NCI-H774 (cell line): Measurements from ENCODE around the gene NDUFS5.
"Not testable (repeated sequence)": the region's sequence is repeated elsewhere in the genome, so short reads cannot be mapped to it uniquely, and the experiment has no call there.

Experiments used
- DNase-seq: peaks from one replicate; lab custom pipeline; 2025; lab: John Stamatoyannopoulos, UW

Gene NDUFS5

DNA sequence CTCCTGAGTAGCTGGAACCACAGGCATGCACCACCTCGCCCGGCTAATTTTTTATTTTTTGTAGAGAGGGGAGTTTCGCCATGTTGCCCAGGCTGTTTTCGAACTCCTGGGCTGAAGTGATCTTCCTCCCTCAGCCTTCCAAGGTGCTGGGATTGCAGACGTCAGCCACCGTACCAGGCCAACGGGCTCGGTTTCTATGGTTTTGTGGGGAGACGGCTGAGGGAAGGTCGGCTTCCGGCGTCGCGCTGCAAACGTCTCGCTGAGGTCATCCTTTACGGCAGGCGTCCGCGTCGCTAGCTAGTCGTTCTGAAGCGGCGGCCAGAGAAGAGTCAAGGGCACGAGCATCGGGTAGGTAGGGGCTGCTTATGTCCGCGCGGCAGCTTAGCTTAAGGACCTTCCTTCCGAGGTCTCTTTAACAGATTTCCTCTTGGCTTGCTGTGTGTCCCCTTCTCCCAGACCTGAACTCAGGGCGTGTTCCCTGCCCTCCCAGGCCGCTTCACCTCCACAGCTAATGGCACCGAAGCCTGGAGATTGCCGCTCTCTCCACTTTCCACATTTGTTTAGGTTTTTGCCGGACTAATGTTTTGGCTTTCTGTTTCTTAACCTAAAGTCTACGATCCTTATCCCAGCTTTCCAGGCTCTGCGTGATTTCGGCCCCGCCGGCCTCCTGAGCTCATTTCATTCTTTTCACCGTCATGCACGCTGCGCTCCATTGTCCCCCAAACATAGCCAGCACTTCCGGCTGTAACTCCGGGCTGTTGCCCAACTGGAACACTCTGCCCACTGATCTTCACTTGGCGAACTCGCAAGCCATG lies at the start of gene NDUFS5:
NDUFS5 (plus strand) TSS at position 300 of the 815 bp plus-strand sequence. CDS start 2,375 bp downstream, outside the sequence.
- DNase-seq: peak; percentile 96

DNA sequence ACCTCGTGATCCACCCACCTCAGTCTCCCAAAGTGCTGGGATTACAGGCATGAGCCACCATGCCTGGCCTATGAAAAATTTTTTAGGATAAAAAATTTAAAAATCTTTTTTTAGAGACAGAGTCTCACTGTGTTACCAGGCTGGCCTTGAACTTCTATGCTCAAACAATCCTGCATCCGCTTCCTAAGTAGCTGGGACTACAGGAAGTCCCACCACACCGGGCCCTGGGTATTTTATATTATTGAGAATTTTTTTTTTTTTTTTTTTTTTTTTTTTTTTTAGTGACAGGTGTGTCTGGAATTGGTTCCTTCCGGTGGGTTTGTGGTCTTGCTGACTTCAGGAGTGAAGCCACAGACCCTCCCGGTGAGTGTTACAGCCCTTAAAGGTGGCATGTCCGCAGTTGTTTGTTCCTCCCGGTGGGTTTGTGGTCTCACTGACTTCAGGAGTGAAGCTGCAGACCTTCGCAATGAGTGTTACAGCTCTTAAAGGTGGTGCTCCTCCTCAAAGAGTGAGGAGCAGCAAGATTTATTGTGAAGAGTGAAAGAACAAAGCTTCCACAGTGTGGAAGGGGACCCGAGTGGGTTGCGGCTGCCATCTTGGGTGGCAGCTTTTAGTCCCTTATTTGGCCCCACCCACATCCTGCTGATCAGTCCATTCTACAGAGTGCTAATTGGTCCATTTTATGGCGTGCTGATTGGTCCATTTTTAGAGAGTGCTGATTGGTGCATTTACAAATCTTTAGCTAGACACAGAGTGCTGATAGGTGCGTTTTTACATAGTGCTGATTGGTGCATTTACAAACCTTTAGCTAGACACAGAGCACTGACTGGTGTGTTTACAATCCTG lies 48.5 kb upstream of the NDUFS5 start:
- not testable (repeated sequence) for DNase-seq

DNA sequence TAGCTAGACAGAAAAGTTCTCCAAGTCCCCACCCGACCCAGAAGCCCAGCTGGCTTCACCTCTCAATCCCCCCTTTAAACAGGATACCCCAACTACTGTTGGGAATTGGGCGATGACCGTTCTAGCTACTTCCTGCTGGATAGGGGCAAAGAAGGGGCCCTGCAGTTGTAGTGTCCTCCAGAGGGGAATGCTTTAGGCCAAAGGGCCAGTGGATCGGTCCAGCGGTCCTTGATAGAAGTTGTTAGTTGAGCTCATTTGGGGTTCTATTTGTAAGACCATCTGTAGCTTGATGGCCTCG lies 48.0 kb upstream of the NDUFS5 start:
- DNase-seq: not testable (repeated sequence)

DNA sequence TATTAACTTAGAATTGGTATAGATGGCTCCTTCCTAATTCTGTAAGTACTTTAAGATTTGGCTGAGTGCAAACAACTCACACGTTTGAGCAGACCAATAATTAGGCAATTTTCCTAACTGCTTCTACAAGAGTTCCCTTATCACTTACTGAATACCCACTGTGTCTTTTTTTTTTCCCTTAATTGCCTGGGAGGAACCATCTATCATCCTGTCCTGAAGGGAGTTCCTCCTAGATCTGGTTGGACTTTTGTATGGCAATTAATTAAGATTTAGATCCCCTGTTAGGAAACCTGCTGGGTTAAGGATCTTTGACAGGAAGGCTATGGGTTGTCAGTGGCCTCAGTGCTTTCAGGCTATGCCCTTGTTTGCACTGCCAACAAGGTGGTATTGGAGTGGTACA lies 46.8 kb upstream of the NDUFS5 start:
- DNase-seq: not testable (repeated sequence)

DNA sequence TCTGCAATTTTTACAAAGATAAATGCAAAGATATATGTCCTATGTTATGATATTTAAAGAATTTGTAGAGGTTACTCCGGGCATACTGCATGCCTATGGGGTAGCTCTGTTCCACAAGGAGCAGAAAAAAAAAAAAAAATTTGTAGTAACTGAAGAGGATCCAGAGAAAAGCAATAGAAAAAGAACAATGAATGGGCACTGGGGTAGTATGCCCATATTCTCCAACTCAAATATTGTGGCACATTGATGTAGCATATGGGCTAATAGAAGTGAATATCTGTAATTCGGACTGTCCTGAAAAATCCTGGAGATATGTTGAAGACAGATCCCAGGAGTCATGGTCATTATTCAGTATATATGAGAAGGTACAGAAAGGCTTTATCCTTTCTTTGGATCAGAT lies 36.2 kb upstream of the NDUFS5 start:
- no peak for DNase-seq

DNA sequence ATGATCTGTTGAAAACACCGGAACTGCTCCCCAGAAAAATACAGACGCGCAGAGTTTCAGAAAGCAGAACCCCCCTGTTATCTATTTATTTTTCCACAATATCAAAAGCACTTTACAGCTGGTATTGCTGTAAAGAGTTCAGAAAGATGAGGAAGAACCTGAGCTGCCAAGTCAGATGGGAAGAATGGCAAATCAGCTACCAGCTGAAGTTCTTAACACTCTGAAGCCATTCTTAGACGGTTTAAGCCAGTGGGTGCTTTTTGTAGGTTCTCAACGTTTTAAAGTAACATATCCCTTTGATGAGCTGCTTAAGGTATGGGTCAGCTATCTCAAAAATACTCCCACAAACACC lies 35.8 kb upstream of the NDUFS5 start:
- DNase-seq: no peak

DNA sequence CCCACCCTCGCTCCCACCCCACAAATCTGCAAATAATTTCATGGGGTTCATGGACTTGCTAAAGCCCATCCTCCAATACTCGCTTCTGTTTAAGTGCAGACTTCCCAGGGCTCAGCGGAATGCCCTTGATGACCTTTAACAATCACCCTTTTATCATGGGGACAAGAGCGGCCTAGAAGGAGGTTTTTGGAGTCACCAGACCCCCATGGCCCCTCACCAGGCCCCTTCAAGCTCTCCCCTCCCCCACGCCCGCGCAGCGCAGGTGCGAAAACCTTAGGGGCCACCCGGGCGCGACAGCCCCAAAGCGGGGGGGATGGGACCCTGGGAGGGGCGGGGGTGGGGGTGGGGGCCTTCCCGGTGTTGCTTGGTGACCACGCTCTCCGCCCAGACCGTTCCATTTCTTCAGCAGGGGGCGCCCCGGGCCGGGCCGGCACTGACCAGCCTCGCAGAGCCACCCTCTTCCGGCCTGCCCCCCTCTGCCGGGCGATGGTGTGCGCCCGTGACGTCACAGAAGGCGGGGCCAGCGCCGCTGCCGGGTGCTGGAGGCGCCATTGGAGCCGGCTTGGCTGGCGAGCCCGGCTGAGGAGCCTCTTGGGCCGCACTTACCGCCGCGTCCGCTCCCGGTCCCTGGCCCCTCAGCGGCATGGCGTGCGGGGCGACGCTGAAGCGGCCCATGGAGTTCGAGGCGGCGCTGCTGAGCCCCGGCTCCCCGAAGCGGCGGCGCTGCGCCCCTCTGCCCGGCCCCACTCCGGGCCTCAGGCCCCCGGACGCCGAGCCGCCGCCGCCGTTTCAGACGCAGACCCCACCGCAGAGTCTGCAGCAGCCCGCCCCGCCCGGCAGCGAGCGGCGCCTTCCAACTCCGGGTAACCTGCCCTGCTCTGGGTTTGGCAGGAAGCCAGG lies 35.2 kb upstream of the NDUFS5 start, which contains the start of gene AKIRIN1:
AKIRIN1 (plus strand) TSS at position 539 of the 900 bp plus-strand sequence; CDS start at position 644, 105 bp downstream.
- DNase-seq: peak; percentile 99

DNA sequence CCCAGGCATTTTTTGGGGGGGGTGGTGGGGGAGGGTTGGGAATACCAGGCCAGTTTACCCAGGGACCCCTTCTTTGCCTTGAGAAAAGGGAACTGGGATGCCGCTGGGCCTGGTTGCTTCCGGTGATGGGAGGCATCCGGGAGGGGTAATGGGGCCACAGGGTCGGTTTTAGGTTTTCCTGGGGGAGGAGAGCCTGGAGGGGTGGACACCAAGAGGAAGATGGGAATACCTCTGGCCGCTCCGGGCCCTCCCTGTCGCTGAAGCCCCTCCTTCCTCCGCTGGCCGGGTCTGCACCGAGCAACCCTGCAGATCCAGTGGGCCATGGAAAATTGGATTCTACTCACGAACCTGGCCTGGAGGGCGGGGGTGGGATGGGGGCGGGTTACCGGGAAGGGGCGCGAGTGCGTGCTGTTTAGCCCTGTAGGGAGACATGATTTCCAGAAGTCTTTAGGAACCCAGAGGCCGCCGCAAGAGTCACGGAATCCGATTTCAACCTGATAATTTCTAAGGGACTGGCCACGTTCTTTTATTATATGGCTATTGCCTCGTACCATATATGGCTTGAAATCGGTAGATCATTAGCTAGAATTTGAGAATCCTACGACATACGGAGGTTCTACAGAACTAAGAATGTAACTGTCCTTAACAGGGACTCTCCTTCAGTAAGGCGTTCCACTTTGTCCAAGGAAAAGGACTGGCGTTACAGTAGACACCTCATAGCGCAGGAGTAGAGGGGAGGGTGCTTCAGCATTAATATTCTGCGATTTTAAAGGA lies 34.3 kb upstream of the NDUFS5 start:
- DNase-seq: no peak

DNA sequence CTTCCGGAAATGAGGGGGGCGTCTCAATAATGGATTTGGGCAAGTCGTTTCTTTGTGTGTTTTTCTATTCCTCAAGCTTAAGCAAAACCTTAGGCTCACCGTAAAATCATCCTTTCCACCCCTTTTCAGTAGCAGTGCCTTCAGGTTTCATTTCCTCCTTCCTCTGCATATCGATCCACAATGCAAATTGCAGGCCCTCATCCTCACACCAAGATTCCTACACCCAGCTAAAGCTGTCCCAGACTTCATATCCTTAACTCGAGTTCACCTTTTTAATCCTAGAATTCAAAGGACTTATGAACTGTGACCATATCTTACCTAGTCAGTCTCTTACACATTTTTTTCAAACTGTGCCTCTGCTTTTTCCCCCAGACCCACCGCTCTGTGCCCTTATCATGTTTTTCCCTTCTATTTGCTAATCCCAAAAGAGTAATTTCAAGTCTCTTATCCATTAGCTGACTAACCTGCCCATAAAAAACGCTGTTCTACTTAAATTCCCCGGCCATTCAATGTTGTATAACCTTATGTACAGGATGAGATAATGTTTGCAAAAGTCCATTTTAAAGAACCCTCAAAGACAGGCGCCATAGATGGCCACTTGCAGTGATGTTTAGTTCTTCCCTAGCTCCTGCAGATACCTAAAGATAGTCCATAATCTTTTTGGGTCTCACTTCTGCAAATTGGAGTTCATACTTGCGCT lies 33.6 kb upstream of the NDUFS5 start:
- DNase-seq: no peak

DNA sequence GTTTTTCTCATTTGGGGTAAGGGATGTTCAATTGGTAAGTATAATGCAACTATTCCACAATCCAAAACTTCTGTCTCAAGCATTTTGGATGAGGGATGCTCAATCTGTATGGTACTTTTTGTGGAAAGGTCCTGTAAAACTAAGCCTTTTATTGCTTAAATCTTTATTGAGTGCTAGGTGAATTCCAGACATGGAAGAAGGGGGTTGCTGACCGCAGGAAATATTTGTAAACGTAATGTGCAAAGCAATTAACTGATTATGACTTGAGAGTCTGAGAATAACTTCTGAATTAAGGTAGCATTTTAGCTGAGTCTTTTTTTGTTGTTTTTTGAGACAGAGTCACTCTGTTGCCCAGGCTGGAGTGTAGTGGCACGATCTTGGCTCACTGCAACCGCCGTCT lies 32.0 kb upstream of the NDUFS5 start:
- no peak for DNase-seq

DNA sequence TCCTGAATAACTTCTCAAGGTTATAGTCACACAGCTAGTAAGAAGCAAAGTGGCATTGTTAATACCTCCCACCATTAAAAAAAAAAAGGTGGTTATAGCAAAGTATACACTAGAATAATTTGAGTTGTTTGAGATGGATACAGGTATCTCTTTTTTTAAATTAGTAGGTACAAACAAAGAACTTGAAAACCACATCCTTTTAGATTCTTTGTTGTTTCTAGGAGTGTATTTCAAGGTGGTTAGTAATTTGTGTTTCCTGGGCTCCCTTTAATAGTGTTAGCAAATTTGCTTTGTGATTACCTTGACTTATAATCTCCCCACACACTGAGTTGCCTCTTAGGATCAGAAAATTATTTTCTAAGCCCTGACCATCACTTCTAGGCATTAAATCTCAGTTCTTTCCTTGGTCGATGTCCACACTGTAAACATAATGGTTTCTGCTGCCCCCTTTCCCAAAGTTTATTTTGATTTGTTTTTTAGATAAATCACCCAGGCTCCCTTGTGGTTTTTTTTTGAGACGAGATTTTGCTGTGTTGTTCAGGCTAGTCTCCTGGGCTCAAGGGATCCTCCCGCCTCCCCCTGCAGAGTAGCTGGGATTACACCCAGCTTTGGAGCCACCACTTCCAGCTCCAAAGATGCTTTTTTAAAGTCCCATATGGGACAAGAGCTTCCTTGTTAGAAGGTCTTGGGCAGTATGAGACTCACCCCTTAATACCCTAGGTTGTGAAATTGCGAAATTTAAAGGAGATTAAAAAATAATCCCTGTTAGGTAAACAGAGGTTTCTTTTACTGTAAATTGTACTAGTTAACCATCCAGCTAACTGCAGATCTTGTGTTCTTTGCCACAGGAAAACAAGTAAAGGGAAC lies 28.9 kb upstream of the NDUFS5 start:
- DNase-seq: no peak

DNA sequence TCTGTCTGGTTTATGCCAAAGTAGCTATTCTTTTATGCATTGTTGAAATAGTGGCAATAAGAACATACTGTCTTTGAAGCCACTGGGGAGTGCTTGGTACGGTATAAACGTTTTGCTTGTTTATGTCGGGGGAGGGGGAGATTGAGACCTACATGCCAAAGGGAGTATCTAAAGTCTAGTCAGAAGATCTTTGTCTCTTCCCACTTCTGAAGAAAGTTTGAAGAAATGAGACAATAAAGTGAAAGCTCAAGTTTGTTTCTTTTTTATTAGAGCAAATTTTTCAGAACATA lies 28.3 kb upstream of the NDUFS5 start:
- DNase-seq: no peak

DNA sequence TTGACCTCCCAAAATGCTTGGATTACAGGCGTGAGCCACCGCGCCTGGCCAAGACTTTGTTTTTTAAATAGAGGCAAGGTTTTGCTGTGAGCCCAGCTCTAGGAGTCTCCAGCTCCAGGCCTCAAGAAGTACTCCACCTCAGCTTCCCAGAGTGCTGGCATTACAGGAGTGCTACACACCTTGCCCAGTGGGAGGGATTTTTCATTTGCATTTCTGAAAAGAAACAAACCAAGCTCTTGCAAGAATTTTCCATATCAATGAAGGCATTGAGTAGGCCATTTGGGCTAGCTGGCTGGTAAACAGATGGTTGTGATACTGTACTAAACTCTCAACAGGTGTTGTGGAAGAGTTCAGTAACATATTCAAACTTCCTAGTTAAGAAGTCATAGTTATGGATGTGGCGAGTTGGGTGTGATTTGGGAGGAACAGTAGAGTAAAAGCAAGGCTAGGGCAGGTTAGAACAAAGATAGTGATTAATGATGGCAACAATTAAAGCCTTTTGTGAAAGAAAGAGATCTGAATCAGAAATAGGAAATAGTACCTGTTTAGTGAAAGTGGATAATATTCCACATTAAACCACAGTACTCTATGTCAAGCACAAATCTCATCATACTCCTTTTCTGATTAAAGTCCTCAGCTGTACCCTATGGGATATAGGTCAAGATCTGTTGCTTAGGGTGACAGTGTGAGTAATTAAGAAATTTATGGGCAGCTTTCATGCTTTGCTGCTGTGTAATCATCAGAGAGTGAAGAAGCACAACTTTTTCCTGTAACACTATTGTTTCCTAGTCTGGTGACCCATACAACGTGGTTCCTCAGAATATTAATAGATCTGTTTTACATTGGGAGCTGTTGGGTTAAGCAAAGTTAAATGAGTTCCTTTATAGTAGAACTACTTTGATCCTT lies 24.4 kb upstream of the NDUFS5 start:
- DNase-seq: no peak

DNA sequence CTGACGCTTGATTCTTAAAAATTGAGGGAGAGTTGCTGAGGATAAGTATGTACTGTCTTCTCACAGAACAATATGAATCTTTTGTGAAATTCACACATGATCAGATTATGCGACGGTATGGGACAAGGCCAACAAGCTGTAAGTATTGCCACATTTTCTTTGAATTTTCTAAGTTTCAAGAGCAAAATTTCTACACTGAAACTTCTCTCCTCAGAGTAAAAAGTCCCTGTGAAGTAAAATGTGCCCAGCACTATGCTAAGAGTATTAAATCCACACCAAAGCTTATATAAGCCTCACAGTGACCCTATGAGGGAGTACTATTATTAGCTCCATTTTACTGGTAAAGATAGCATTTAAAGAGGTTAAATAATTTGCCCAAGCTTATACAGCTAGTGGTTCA lies 22.9 kb upstream of the NDUFS5 start:
- DNase-seq: no peak

DNA sequence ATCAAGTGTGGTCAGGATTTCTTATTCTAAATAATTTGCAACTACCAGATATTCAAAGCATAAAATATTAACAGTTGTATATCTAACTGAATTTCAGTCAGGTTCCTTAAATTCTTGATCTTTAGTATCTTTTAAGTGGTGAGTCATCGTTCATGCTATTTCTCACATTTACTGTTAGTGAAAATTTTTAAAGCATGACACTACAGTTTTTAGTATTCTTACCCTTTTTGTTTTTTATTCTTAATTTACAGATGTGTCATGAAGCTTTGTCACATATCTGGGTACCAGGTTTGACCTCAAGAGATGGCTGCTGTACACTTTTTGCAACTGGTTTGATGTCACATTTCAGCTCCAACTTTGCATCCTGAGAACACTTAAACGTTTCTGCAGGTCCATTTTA lies 22.4 kb upstream of the NDUFS5 start:
- DNase-seq: no peak

DNA sequence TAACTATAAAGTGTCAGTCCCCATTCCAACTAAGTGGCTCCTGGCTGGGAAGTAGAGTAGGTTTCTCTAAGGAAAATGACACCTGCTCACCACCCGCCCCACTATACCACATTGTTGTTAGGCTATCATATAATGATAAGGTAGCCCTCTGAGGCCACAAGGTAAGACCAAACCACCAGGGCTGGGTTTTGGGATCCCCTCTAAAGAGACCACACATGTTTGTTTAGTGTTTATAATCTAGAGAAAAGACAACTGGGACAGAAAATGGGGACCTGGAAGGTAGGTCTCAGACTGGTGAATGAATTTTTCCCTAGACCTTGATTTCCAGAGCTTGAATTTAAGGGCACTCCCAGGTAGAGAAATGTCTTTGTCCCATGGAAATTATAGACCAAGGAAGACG lies 19.9 kb upstream of the NDUFS5 start:
- no peak for DNase-seq

DNA sequence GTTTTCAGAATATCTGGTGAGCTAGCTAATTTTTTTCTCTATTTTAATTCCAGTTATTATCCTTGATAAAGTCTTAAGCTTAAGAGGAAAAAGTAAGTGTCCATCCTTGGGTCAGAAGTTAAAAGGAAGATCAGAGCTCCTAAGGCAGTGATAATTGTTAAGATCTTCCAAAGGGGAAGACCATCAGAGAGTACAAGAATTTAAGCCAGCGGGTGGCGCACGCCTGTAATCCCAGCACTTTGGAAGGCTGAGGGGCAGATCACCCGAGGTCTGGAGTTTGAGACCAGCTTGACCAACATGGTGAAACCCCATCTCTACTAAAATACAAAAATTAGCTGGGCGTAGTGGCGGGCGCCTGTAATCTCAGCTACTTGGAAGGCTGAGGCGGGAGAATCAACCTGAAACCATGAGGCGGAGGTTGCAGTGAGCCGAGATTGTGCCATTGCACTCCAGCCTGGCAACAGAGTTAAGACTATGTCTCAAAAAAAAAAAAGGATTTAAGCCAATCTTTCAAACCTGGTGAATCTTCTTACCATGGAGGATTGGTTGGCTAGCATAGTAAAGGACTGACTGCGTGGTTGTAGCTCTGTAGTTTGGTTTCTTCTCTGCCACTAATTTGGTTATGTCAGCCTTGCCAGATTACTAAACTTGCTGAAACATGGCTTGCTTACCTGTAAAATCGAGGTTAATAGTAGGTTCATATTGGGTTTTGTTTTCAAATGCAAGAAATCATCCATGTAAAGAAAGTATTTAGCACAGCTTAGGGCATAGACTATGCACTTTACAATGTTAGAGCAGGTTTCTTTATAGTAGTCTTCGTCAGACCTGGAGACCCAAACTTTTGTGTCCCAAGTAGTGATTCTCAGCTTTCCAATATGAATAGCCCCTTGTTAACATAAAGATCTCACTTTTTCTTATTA lies 19.2 kb upstream of the NDUFS5 start:
- no peak for DNase-seq

DNA sequence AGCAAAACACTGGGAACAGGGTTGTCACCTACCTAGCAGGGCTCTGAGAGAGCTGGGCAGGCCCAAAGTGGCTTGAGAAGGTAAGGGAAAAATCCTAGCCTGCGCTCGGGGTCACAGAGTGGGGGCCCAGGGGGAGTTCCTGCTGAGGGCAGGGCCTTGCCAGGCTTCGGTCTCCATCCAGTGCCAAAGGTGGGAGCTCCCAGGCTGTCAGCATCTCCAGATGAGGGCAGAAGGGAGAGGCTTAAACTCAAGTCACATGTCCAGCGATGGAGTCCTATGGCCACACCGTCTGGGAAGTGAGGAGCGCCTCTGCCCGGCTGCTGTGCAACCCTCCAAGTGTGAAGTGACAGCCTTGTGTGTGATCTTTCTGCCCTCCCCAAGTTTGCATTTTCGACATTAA lies 11.2 kb upstream of the NDUFS5 start:
- DNase-seq: not testable (repeated sequence)
